Upper lobe of right lung (tissue), 1 donor: ENCODE data around the gene PTPRG. TPM values are rescaled to one million over a fixed set of nuclear protein-coding genes. Genes with fewer than 3 reads are reported as not detected.
"Not testable (repeated sequence)": the region's sequence is repeated elsewhere in the genome, so short reads cannot be mapped to it uniquely, and the experiment has no call there.

Experiments used
- ATAC-seq: fragments of 200-7000 bp; cut with Tn5 transposase; one replicate; pipeline ENCODE4 v1.9.1; 2020; ENCODE audit warnings: mild to moderate bottlenecking, moderate library complexity
- DNase-seq: peaks from one replicate; pipeline ENCODE4 v3.0.0-alpha.2; 2020
- H3K27ac ChIP-seq: fragments of 200-600 bp; one replicate; pipeline ENCODE4 v1.8.0; 2022
- H3K27me3 ChIP-seq: fragments of 200-600 bp; one replicate; pipeline ENCODE4 v1.8.0; 2022; ENCODE audit warnings: mild to moderate bottlenecking
- H3K36me3 ChIP-seq: fragments of 200-600 bp; one replicate; pipeline ENCODE4 v1.8.0; 2022
- H3K4me1 ChIP-seq: fragments of 200-600 bp; one replicate; pipeline ENCODE4 v1.8.0; 2022
- H3K4me3 ChIP-seq: fragments of 200-600 bp; one replicate; pipeline ENCODE4 v1.8.0; 2022; ENCODE audit warnings: mild to moderate bottlenecking
- H3K9me3 ChIP-seq: fragments of 200-600 bp; one replicate; pipeline ENCODE4 v1.8.0; 2022
- CTCF ChIP-seq: fragments of 200-600 bp; IDR thresholded peaks from one replicate; pipeline ENCODE4 v1.8.0; 2022; ENCODE audit warnings: antibody characterized with exemption
- intact Hi-C: fragments of 100-400 bp; cut with DNase I; formaldehyde crosslinking; loops from one replicate; pipeline ENCODE4 v1.11.0; 2022
- total RNA-seq: library from RNA; stranded (reverse); fragmentation: NEBNext Ultra II Directional; extraction: Animal tissue kit (Norgen Biotek cat#: 25700); gene quantifications from one replicate; pipeline ENCODE4 v1.2.1, GENCODE V29; 2021
- donor health status: DM: no; HTN: yes; CAD: no; lungs with severe emphysema.

Gene PTPRG
- total RNA-seq, 1 donor from 2014 or later: 86.7 TPM

- H3K4me3 ChIP-seq: no peak overlapping the region
- no peaks in the 10 kb centered on the region for H3K4me1 ChIP-seq
- no peaks in the 10 kb centered on the region for H3K27me3 ChIP-seq
- no peak for ATAC-seq
- no peaks in the 10 kb centered on the region for H3K9me3 ChIP-seq
- intact Hi-C loops: no loop called here
- DNase-seq: no peak
- H3K36me3 ChIP-seq: no peaks in the 10 kb centered on the region
- H3K27ac ChIP-seq: no peak overlapping the region
- TF ChIP-seq CTCF: no peak
Observed at GRCh38 chr3:62028236-62028635, 466.9 kb downstream of the PTPRG start.

- H3K9me3 ChIP-seq: no peaks in the 10 kb centered on the region
- H3K4me1 ChIP-seq: no peaks in the 10 kb centered on the region
- no peaks in the 10 kb centered on the region for H3K36me3 ChIP-seq
- H3K27me3 ChIP-seq: no peaks in the 10 kb centered on the region
- DNase-seq (no peak), ATAC-seq (no peak)
- TF ChIP-seq CTCF: no peak
- intact Hi-C loops: no loop called here
- no peak overlapping the region for H3K4me3 ChIP-seq
- H3K27ac ChIP-seq: no peak overlapping the region
Observed at GRCh38 chr3:62032738-62033137, 471.4 kb downstream of the PTPRG start.

- H3K27me3 ChIP-seq: no peaks in the 10 kb centered on the region
- H3K27ac ChIP-seq: no peak overlapping the region
- ATAC-seq (no peak), DNase-seq (no peak)
- no peaks in the 10 kb centered on the region for H3K36me3 ChIP-seq
- H3K4me1 ChIP-seq: no peaks in the 10 kb centered on the region
- no peak for TF ChIP-seq CTCF
- no peak overlapping the region for H3K4me3 ChIP-seq
- intact Hi-C loops: no loop called here
- H3K9me3 ChIP-seq: no peaks in the 10 kb centered on the region
Observed at GRCh38 chr3:62035402-62036057, 474.2 kb downstream of the PTPRG start.

GRCh38 chr3:62036726-62037125, 475.4 kb downstream of the PTPRG start:
- TF ChIP-seq CTCF: no peak
- intact Hi-C loops: no loop called here
- H3K4me1 ChIP-seq: no peaks in the 10 kb centered on the region
- DNase-seq (no peak), ATAC-seq (no peak)
- no peaks in the 10 kb centered on the region for H3K27me3 ChIP-seq
- H3K27ac ChIP-seq: no peak overlapping the region
- H3K36me3 ChIP-seq: no peaks in the 10 kb centered on the region
- H3K9me3 ChIP-seq: no peaks in the 10 kb centered on the region
- H3K4me3 ChIP-seq: no peak overlapping the region

GRCh38 chr3:62038798-62039197, 477.4 kb downstream of the PTPRG start:
- H3K36me3 ChIP-seq, intact Hi-C loops, H3K4me1 ChIP-seq, H3K27me3 ChIP-seq, ATAC-seq, H3K4me3 ChIP-seq, DNase-seq, H3K27ac ChIP-seq, H3K9me3 ChIP-seq: not testable (repeated sequence)

- H3K27me3 ChIP-seq: no peaks in the 10 kb centered on the region
Observed at GRCh38 chr3:62039586-62039985, 478.2 kb downstream of the PTPRG start.

More at GRCh38 chr3:62039586-62039985, 478.2 kb downstream of the PTPRG start:
- Histone ChIP-seq H3K9me3 (no peaks in the 10 kb centered on the region), H3K36me3 (no peaks in the 10 kb centered on the region), H3K4me3 (no peak overlapping the region), H3K4me1 (no peaks in the 10 kb centered on the region), H3K27ac (no peak overlapping the region)
- intact Hi-C loops: no loop called here
- DNase-seq: no peak
- no peak for TF ChIP-seq CTCF
- no peak for ATAC-seq
